ENCODE measurements around the gene PPP1R9B. TPM values are rescaled to one million over a fixed set of nuclear protein-coding genes. Genes with fewer than 3 reads are reported as not detected.

PPP1R9B gene
- total and polyA plus RNA-seq, 2 of the 8 experiments (the other 6 are each of a cell fraction or from before 2014, with no cell fraction given): 5.2 to 13.1 TPM

GRCh38 chr17:50196826-50197225 lies 46.3 kb upstream of the PPP1R9B start:
- Histone ChIP-seq H2BK5ac (ENCODE audit: low read depth, low read length) (no peak overlapping the region), H2BK15ac (ENCODE audit: low read length) (no peak overlapping the region), H3K27me3 (replicated peaks in 1 of 4; ENCODE audit: control insufficient read depth in 3 of 4, extremely low read depth in 1 of 4, insufficient read depth in 3 of 4, low read length in 3 of 4) (peaks cover 0 to 11% (median 9%) of the 10 kb centered on the region in 4 experiments; a peak in 5 of 7 replicates), H4K91ac (replicated peaks; ENCODE audit: insufficient read length, low read length) (no peak overlapping the region), H2BK12ac (ENCODE audit: low read depth, low read length) (no peak overlapping the region), H3K4me1 (replicated peaks in 1 of 4; ENCODE audit: control insufficient read depth in 3 of 4, insufficient read depth in 4 of 4, low read length in 3 of 4) (peaks cover 0 to 5% (median 1%) of the 10 kb centered on the region in 4 experiments; a peak in 4 of 7 replicates), H3K23ac (ENCODE audit: insufficient read length) (no peak overlapping the region), H3K9ac (replicated peaks in 1 of 4; ENCODE audit: extremely low read depth in 1 of 4, low read depth in 3 of 4, low read length in 3 of 4) (no peak overlapping the region), H3K4me2 (ENCODE audit: insufficient read depth in 1 of 2, low read depth in 2 of 2, low read length in 2 of 2) (no peak overlapping the region), H3K9me3 (ENCODE audit: insufficient read depth in 2 of 2, low read depth in 1 of 2, low read length in 1 of 2) (no peaks in the 10 kb centered on the region), H3K79me1 (ENCODE audit: low read depth, low read length) (no peaks in the 10 kb centered on the region), H4K8ac (ENCODE audit: extremely low read depth, insufficient read depth, low read length) (no peak overlapping the region), H2BK20ac (ENCODE audit: low read length) (no peak overlapping the region), H3K4ac (replicated peaks; ENCODE audit: insufficient read length, low read depth, low read length) (no peak overlapping the region), H3K56ac (replicated peaks; ENCODE audit: insufficient read length, low read depth, low read length) (no peak overlapping the region), H3K36me3 (ENCODE audit: control insufficient read depth in 2 of 4, insufficient read depth in 4 of 4, low read length in 3 of 4) (peaks cover 11 to 49% (median 38%) of the 10 kb centered on the region in 4 experiments), H3K18ac (ENCODE audit: extremely low read depth, low read length) (no peak overlapping the region), H4K20me1 (replicated peaks in 1 of 2; ENCODE audit: control insufficient read depth in 1 of 2, insufficient read depth in 2 of 2, low read length in 2 of 2) (peaks cover 0 to 4% of the 10 kb centered on the region in 2 experiments), H3K79me2 (ENCODE audit: control insufficient read depth in 1 of 2, insufficient read depth in 2 of 2, low read length in 2 of 2) (no peaks in the 10 kb centered on the region), H3K4me3 (ENCODE audit: extremely low read depth in 1 of 4, insufficient read depth in 2 of 4, low read depth in 3 of 4, low read length in 4 of 4) (no peak overlapping the region), H2AFZ (ENCODE audit: low read length) (no peak overlapping the region), H3K27ac (ENCODE audit: low read depth, low read length) (no peak overlapping the region), H2AK5ac (ENCODE audit: low read depth, low read length) (no peak overlapping the region), H3K23me2 (ENCODE audit: low read depth, low read length) (peaks cover 11% of the 10 kb centered on the region; the same call in 1 of the 2 replicates), H4K5ac (ENCODE audit: insufficient read length, low read depth, low read length) (no peak overlapping the region), H2BK120ac (replicated peaks; ENCODE audit: low read depth, low read length) (no peak overlapping the region), H3K14ac (ENCODE audit: insufficient read length) (no peak overlapping the region)
- ChIA-PET CTCF (ENCODE audit: partially characterized antibody) (interaction anchor here (0.8 to 5.8 kb wide), 21 partner anchors 10 to 308 kb away, joined by 3 to 103 read pairs (median 8); partner anchors contain the start of gene TMEM92), POLR2A (ENCODE audit: partially characterized antibody) (no interaction called here)
- DNase-seq (ENCODE audit: low read depth in 1 of 2, low spot score in 2 of 2) (no peak), FAIRE-seq (no peak)
- WGBS, 2 experiments (ENCODE audit: extremely low coverage in 1 of 2, insufficient coverage in 1 of 2, insufficient read length in 1 of 2, insufficient replicate concordance in 2 of 2, low coverage in 1 of 2, low lambda C conversion rate in 2 of 2, missing lambda C conversion rate in 1 of 2): 82% methylated on average over 6 of the region's 6 CpGs; no CpG with 5 or more reads in 1 of the 2 experiments
- TF ChIP-seq RAD21 (IDR thresholded peaks at IDR 0.05 in 1 of 2, conservative IDR thresholded peaks at IDR 0.05 in 1 of 2; ENCODE audit: low read depth in 2 of 2, low read length in 2 of 2): no peak
- TF ChIP-seq JUN (IDR thresholded peaks at IDR 0.05; ENCODE audit: low read depth, low read length): no peak
- no peak for TF ChIP-seq ZNF274 (IDR thresholded peaks at IDR 0.05; ENCODE audit: borderline replicate concordance, extremely low read depth, low read length)
- no peak for TF ChIP-seq EP300 (IDR thresholded peaks at IDR 0.05; ENCODE audit: borderline replicate concordance in 1 of 2, low read depth in 2 of 2, low read length in 2 of 2)
- TF ChIP-seq TCF12 (IDR thresholded peaks at IDR 0.05; ENCODE audit: low read depth, low read length): no peak
- TF ChIP-seq SRF (IDR thresholded peaks at IDR 0.05; ENCODE audit: low read depth, low read length): no peak
- TF ChIP-seq TAF7 (optimal IDR thresholded peaks at IDR 0.05; ENCODE audit: borderline replicate concordance, low read depth, low read length): no peak
- TF ChIP-seq MAFK (IDR thresholded peaks at IDR 0.05; ENCODE audit: low read depth, low read length): no peak
